SK-N-SH (cell line): ENCODE results near the gene SMIM41.

Experiments used
- EP300 ChIP-seq, 2 experiments: IDR thresholded peaks; 2 replicates each; pipeline versions ENCODE4 v1.4.0 to v1.6.1; 2012; ENCODE audit warnings: borderline replicate concordance in 1 of 2, low read depth in 1 of 2, low read length in 1 of 2
- EZH2phosphoT487 ChIP-seq: fragments of 200-600 bp; sonication (generic); IDR thresholded peaks from 2 replicates; pipeline ENCODE4 v1.6.1; 2017; ENCODE audit warnings: low read depth, mixed run types, mild to moderate bottlenecking, antibody characterized with exemption, moderate library complexity, borderline replicate concordance
- IRF3 ChIP-seq: fragments of 150-350 bp; IDR thresholded peaks from 2 replicates; pipeline ENCODE4 v1.6.1; 2016; ENCODE audit warnings: mild to moderate bottlenecking, low read depth, low read length
- MXI1 ChIP-seq: IDR thresholded peaks from 2 replicates; pipeline ENCODE4 v1.6.1; 2012; ENCODE audit warnings: mild to moderate bottlenecking, low read depth, low read length, improper control_type of control experiment
- RFX5 ChIP-seq: IDR thresholded peaks from 2 replicates; pipeline ENCODE4 v1.6.1; 2012; ENCODE audit warnings: mild to moderate bottlenecking, improper control_type of control experiment, low read length
- TAF1 ChIP-seq: IDR thresholded peaks from 2 replicates; pipeline ENCODE4 v1.6.1; 2012; ENCODE audit warnings: low read depth, mild to moderate bottlenecking, low read length, moderate library complexity, borderline replicate concordance
- TCF12 ChIP-seq: IDR thresholded peaks from 2 replicates; pipeline ENCODE4 v1.4.0; 2012
- TF ChIP-seq, protein P1 (sequence below): fragments of 200-600 bp; sonication (generic); IDR thresholded peaks from 2 replicates; pipeline ENCODE4 v1.6.1; 2017; ENCODE audit warnings: antibody characterized with exemption, mild to moderate bottlenecking, moderate library complexity
- TF ChIP-seq, protein P2 (sequence below): IDR thresholded peaks from 2 replicates; pipeline ENCODE4 v1.4.0; 2012; ENCODE audit warnings: low read depth, borderline replicate concordance
- TF ChIP-seq, protein P3 (sequence below): IDR thresholded peaks from 2 replicates; pipeline ENCODE4; 2012

- TF ChIP-seq, protein P1, sequence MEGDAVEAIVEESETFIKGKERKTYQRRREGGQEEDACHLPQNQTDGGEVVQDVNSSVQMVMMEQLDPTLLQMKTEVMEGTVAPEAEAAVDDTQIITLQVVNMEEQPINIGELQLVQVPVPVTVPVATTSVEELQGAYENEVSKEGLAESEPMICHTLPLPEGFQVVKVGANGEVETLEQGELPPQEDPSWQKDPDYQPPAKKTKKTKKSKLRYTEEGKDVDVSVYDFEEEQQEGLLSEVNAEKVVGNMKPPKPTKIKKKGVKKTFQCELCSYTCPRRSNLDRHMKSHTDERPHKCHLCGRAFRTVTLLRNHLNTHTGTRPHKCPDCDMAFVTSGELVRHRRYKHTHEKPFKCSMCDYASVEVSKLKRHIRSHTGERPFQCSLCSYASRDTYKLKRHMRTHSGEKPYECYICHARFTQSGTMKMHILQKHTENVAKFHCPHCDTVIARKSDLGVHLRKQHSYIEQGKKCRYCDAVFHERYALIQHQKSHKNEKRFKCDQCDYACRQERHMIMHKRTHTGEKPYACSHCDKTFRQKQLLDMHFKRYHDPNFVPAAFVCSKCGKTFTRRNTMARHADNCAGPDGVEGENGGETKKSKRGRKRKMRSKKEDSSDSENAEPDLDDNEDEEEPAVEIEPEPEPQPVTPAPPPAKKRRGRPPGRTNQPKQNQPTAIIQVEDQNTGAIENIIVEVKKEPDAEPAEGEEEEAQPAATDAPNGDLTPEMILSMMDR, result no peak
- TF ChIP-seq EZH2phosphoT487, result no peak
- no peak for TF ChIP-seq TAF1
- no peak for TF ChIP-seq IRF3
- no peak for TF ChIP-seq RFX5
- TF ChIP-seq EP300 (IDR thresholded peaks at IDR 0.05; ENCODE audit: borderline replicate concordance in 1 of 2, low read depth in 1 of 2, low read length in 1 of 2), result no peak
- TF ChIP-seq TCF12, result no peak
- TF ChIP-seq MXI1, result no peak
- TF ChIP-seq, protein P2, sequence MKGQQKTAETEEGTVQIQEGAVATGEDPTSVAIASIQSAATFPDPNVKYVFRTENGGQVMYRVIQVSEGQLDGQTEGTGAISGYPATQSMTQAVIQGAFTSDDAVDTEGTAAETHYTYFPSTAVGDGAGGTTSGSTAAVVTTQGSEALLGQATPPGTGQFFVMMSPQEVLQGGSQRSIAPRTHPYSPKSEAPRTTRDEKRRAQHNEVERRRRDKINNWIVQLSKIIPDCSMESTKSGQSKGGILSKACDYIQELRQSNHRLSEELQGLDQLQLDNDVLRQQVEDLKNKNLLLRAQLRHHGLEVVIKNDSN, result no peak
- TF ChIP-seq, protein P3, sequence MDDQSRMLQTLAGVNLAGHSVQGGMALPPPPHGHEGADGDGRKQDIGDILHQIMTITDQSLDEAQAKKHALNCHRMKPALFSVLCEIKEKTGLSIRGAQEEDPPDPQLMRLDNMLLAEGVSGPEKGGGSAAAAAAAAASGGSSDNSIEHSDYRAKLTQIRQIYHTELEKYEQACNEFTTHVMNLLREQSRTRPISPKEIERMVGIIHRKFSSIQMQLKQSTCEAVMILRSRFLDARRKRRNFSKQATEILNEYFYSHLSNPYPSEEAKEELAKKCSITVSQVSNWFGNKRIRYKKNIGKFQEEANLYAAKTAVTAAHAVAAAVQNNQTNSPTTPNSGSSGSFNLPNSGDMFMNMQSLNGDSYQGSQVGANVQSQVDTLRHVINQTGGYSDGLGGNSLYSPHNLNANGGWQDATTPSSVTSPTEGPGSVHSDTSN, result no peak
These were observed 5.7 kb upstream of the SMIM41 start for GRCh38 chr12:52073531-52074381.
